HG03442 (cell line): ENCODE results near the gene SEC14L5.

Experiments used
- ATAC-seq: cut with Tn5 transposase; IDR thresholded peaks from one replicate; pipeline ENCODE4 v1.9.1; 2021; ENCODE audit warnings: mild to moderate bottlenecking, moderate library complexity; ENCODE audit not compliant: unreplicated experiment

The SEC14L5 gene

DNA sequence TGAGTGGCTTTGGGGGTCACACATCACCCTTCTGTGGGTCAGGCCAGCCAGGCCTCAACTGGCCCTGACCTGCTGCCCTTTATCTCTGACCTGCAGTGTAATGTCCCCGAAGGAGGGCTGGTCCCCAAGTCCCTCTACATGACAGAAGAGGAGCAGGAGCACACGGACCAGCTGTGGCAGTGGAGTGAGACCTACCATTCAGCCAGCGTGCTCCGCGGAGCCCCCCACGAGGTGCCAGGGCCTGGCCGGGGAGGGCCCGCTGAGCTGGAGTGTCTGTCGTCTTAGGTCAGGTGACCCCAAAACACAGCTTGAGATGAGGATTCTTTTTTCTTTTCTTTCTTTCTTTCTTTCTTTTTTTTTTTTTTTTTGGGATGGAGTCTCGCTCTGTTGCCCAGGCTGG is 49.1 kb downstream of the SEC14L5 start:
- no peak for ATAC-seq

DNA sequence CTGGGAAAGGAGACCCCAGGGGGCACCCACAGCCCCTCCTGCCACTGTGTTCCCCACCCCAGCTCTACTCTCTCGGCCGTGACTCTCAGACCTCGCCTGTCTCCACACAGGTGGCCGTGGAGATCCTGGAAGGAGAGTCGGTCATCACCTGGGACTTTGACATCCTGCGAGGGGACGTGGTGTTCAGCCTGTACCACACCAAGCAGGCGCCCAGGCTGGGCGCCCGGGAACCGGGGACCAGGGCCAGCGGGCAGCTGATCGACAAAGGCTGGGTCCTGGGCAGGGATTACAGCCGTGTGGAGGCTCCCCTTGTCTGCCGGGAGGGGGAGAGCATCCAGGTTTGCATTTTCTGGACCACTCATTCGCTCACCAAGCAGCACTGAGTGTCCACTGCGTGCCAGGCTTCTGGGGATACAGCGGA is 50.2 kb downstream of the SEC14L5 start:
- no peak for ATAC-seq

- no peak for ATAC-seq
These were observed 52.6 kb downstream of the SEC14L5 start for GRCh38 chr16:5010576-5011329.

DNA sequence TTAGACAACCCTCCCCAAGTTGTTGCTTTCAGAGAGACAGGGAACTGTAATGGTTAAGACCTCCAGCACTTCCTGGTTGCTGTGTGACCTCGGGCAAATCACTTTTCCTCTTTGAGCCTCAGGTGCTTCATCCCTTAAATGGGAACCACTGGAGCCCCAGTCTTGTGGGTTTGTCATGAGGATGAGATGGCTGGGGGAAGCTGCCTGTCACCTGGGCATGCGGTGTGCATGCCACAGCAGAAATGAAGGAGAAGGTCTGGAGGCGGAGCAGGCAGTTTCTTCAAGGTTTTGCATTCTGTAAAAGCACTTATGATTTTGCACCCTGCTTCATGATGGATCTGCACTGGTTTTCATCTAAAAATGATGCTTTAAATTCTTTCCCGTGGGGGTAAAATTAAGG is 53.5 kb downstream of the SEC14L5 start:
- no peak for ATAC-seq

- no peak for ATAC-seq
These were observed 54.8 kb downstream of the SEC14L5 start for GRCh38 chr16:5012887-5013286.

DNA sequence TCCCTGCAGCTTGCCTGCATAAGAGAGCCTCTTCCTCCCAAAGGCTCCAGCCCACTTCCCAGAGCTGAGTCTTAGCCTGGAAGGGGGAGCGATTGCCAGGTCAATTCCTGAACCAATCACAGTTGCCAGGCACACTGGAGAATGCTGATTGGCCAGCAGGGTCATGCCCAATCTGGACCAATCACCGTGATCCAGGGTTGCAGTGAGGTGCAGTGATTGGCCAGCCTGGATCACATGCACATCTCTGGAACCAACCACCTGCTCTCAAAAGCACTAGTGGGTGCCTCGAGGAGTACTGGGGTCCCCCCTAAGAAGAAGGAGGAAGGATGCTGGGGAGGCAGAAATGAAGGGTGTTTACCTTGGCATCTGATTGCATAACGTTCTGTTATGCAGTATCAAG is 57.2 kb downstream of the SEC14L5 start:
- ATAC-seq, result no peak

DNA sequence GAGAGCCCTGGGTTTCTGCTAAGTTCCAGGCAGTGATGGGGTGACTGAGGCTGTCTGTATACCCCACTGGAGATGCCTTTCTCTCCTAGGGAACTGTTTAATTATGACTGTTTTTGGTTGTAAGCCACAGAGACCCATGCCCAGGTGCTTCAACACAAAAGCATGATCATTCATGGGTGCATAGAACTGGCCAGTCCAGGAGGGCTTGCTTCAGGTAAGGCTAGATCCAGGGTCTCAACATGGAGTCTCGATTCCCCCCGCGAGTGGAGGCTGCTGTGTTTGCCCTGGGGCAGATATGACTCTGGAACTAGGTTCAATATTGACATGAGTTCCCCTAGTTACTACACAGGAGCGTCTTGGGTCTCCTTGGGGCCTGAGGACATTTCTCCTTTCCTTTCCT is 57.8 kb downstream of the SEC14L5 start:
- no peak for ATAC-seq

GRCh38 chr16:5016967-5017677 is 59.0 kb downstream of the SEC14L5 start:
- no peak for ATAC-seq

DNA sequence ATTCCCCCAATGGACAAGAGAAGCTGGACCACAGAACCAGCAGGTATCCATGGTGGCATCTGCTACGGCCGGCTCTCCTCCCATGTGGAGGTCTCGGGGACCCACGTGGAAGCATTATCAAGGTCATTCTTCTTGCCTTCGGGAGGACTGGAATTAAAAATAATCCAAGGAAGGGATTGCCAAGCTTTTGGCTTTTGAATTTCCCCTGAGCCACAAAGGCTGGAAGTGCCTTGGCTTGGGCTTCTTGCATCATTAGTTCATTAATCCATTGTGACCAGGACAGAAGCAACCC is 59.5 kb downstream of the SEC14L5 start:
- no peak for ATAC-seq

DNA sequence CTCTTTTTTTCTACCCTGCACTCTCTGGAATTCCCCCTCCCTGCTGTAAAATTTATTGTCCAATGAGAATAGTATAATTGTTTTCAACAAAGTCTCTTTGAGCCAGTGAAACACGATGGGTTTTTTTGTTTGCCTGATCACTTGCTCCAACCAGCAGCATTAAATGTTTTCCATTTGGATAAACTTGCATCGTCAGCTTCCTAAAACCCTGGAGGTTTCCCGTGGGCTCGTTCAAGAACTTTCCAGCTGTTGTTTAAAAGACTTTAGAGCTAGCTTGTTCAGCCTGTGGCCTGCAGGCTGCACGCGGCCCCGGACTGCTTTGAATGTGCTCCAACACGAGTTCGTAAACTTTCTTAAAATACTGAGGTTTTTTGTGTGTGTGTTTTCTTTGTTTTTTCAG is 60.7 kb downstream of the SEC14L5 start:
- no peak for ATAC-seq

GRCh38 chr16:5019775-5020174 is 61.6 kb downstream of the SEC14L5 start:
- no peak for ATAC-seq

GRCh38 chr16:5020551-5020950 is 62.4 kb downstream of the SEC14L5 start:
- no peak for ATAC-seq

GRCh38 chr16:5022521-5022920 is 64.4 kb downstream of the SEC14L5 start:
- ATAC-seq, result no peak

- ATAC-seq, result no peak
These were observed 66.5 kb downstream of the SEC14L5 start for GRCh38 chr16:5024632-5025031.

DNA sequence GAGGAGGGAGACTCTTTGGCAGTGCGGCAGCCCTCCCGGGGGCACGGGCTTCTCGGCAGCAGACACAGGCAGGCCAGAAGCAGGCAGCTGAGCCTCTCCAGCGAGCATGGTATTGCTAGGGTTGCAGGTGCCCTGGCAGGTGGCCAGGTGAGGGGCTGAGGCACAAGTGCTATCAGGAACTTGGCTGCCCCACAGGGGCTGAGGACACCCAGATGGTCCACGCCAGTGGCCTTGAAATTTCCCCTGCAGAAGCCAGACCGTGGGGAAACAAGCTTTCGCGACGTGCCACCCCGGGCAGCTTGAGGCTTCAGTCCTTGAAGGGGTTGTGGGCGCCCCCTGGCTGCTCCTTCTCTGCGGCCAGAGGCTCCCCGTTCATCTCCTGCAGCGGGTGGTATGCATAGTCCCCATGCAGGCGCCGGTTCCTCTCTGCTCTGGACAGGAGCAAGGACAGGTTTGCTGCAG is 67.1 kb downstream of the SEC14L5 start:
- no peak for ATAC-seq

DNA sequence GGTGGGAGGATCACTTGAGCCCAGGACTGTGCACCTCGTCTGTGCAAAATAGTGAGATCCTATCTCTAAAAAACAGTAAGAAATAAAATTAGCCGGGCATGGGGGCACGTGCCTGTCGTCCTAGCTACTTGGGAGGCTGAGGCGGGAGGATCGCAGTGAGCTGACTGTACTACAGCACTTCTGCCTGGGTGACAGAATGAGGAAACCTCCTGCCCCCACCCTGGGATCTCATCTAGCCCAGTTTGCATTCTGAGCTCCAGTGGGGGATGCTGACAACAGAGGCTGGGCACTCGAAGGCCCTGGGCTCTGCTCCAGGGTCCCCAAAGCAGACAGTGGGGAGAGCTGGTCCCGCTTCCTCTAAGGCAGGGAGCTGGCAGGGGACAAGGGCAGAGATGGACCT is 68.5 kb downstream of the SEC14L5 start:
- no peak for ATAC-seq

- no peak for ATAC-seq
These were observed 69.0 kb downstream of the SEC14L5 start for GRCh38 chr16:5027086-5027485.

DNA sequence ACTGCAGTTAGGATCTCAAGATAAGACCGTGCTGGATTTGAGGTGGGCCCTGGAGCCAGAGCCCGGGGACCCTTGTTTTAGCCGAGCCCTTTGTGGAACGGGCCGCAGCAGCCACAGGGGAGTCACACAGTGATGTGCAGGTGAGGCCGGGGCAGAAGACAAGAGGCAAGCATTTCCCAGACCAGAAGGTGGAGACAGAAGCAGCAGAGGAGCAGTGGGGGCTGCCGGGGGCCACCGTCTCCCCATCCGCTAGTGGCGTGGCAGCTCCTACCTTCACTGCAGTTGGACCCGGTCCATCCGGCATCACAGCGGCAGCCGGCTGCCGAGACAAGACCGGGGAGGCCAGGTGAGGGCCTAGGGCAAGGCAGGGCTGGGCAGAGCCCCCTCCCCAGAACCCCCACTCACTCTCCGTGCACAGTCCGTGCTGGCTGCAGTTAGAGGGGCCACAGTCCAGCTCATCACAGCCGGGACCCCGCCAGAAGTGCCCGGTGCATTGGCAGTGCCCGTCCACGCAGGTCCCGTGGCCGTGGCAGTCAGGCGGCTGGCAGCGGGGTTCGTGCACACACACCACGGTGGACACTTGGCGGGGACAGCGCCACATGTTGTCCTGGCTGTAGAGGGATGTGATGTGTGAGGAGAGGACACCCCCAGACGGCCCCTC is 69.6 kb downstream of the SEC14L5 start:
- no peak for ATAC-seq

DNA sequence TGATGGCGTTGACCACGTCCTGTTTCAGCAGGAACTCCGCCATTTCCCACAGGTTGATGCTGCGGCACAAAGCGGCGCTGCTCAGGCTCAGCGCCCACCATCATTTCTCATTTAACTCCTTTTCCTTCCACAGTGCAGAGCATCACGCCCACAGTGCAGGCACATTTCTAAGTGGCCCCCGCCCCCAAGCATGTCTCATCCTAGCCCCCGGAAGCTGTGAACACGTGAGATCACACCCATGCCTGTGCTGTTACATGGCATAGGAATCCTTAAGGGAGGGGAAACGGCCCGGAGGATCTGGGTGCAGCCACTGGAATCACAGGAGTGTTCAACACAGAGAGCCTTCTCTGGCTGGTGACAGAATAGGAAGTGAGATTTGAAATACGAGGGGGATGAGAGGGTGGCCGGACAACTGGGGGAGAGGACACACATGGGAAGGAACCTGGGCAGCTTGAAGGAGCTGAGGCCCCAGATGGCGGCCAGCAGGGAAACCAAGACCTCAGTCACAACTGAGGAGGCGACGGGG is 70.9 kb downstream of the SEC14L5 start:
- ATAC-seq, result no peak

GRCh38 chr16:5030251-5030870 is 72.2 kb downstream of the SEC14L5 start:
- ATAC-seq, result no peak

DNA sequence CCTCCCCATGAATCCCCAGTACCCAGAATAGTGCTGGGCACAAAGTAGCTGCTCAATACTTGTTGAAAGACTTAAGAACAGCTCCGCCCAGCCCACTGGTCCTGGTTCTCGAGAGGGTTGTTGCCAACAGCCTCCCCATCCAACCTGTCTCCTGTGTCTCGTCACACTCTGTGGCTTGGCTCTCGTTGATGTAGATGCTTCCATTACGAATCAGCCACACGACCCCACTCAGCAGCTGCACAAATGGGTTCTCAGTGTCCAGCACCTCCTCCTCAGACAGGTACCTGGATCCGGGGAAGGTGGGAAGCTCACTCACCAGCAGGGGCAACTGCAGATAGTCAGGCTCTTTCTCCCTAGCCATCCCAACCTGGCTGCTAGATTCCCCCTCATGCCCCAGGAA is 73.5 kb downstream of the SEC14L5 start:
- ATAC-seq, result no peak
